HG02588 (cell line): ENCODE results near the gene KLHL41.
"Not testable (repeated sequence)": the region's sequence is repeated elsewhere in the genome, so short reads cannot be mapped to it uniquely, and the experiment has no call there.

Experiments
- ATAC-seq: cut with Tn5 transposase; IDR thresholded peaks from one replicate; pipeline ENCODE4 v1.9.1; 2021; ENCODE audit warnings: mild to moderate bottlenecking, moderate library complexity; ENCODE audit not compliant: unreplicated experiment

The KLHL41 gene

DNA sequence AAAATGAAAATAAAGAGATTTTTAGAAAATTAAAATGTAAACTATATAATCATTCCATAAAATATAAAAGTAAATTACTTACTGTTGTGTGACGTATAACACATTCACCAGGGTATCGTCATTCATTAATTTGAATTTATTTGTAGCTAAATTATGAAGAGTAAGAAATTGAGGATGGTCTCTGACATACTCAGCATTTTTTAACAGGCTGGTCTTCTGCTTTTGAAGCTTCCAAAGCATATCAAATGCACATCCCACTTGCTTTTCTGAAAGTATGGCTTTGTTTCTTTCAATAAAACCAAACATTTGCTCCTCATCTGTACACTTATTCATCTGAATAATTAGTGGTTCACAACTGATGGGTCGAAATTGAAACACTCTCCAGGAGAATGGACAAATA is 62.1 kb downstream of the KLHL41 start:
- no peak for ATAC-seq

DNA sequence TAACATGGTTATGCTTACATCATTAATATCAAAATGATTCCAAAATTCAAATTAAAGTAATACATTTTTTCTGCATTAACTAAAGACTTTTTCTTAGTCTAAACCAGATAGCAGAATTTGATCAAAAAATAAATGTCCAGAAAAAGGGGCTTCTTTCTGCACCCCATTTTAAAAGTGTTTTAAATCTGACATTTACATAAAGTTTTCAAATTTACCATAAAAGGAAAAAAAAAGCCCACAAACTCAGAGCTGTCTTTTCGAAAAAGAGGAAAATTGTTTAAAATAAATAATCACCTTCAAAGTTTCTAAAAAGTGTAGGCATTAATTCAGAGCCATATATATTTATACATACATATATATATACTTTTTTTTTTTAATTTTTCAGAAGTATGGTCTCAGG is 62.7 kb downstream of the KLHL41 start:
- no peak for ATAC-seq

DNA sequence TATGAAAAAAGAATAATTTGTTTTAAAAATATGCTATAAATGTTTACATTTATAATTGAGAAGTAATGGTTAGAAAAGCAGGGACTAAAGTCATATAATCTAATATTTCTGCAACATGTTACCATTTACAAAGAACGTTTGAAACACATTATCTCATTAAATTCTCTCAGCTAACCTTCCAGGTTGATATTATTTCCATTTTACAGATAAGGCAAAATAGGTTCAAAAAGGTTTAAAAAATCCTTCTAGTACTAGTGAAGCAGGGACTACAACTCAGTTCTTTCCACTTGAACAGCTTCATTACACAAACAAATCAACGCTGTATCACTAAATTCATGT is 63.3 kb downstream of the KLHL41 start:
- ATAC-seq = no peak

DNA sequence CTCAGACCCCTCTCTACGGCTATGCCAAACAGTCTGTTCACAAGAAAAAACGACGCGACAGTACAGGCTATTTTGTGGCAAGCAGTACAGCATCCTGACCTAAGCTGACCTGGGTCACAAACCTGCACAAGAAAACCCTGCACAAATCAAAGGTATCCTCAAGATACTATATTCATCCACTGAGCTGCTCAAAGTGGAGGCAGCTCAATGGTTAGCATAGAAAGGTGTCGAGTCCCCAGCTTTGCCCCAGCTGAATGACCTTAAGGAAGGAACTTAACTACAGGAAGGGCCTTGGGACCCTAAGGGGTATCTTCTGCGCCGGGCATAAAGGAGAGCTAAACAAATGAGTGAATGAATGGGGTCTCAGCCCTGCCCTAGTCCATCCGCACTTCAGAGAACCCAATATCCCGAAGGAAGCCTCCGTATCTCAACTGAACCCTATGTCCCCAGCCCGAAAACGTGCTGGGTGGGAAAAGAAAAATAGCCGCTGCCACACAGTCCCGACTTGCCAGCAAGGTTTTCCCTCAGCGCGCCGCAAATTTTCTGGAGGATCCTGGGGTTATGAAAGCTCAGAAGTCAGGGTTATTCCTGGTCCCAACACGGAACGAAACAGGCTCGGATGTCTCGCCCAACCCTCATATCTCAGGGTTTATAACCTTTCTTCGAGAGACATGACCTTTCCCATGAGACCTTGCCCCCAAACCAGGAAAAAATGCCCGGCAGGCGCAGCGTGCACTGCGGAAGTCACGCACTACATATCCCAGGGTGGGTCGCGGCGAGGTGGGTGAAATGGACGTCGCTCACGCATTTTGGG is 63.9 kb downstream of the KLHL41 start, which contains the start of gene FASTKD1:
TSS of gene FASTKD1 (minus strand) at position 706 of the 814 bp plus-strand sequence. CDS start 1,836 bp downstream, outside the sequence.
- ATAC-seq = peak; percentile 99

DNA sequence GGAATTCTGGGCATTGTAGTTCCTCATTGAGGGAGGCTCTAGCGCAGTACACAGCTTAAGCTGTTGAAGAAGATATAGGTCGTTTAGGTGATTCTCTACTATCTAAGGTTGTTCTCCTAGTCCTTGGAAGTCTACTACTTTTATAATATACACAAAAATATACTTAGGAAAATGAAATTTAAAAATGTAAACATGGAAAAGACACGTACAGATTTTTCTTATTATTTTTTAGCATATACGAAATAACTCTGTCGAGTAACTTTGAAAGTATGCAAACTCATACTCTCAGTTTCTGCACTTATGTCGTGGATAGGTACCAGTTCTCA is 64.4 kb downstream of the KLHL41 start:
- no peak for ATAC-seq

DNA sequence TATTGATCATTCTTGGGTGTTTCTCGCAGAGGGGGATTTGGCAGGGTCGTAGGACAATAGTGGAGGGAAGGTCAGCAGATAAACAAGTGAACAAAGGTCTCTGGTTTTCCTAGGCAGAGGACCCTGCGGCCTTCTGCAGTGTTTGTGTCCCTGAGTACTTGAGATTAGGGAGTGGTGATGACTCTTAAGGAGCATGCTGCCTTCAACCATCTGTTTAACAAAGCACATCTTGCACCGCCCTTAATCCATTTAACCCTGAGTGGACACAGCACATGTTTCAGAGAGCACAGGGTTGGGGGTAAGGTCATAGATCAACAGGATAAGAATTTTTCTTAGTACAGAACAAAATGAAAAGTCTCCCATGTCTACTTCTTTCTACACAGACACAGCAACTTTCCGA is 65.0 kb downstream of the KLHL41 start:
- not testable (repeated sequence) for ATAC-seq

DNA sequence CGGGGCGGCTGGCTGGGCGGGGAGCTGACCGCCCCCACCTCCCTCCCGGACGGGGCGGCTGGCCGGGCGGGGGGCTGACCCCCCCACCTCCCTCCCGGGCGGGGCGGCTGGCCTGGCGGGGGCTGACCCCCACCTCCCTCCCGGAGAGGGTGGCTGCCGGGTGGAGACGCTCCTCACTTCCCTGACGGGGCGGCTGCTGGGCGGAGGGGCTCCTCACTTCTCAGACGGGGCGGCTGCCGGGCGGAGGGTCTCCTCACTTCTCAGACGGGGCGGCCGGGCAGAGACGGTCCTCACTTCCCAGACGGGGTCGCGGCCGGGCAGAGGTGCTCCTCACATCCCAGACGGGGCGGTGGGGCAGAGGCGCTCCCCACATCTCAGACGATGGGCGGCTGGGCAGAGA is 65.8 kb downstream of the KLHL41 start:
- ATAC-seq = not testable (repeated sequence)
